Measurements from ENCODE around the gene RNF115.
"Not testable (repeated sequence)": the region's sequence is repeated elsewhere in the genome, so short reads cannot be mapped to it uniquely, and the experiment has no call there.

The RNF115 gene

GRCh38 chr1:145747398-145748247 is 76.3 kb downstream of the RNF115 start:
- DNase-seq: no peak

GRCh38 chr1:145740269-145740668 is 83.6 kb downstream of the RNF115 start:
- no peak for DNase-seq

GRCh38 chr1:145736191-145736590 is 87.7 kb downstream of the RNF115 start:
- no peak for DNase-seq

DNA sequence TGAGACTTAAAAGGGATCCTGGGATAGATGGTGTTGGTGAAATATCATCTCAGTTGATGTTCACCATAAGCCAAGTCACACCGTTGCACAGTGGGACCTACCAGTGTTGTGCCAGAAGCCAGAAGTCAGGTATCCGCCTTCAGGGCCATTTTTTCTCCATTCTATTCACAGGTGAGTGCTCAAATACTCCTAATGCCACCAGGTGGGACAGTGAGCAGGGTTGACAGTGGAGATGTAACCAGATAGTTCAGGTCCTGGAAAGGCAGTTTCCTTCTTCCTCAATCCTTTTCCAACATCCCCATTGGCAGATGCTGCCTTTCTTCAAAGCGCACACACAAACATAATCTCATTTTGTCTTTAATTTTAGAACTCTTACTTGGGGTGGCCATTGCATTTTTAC is 93.0 kb downstream of the RNF115 start:
- DNase-seq: no peak

- no peak for DNase-seq
Observed at GRCh38 chr1:145730467-145730866, 93.4 kb downstream of the RNF115 start.

DNA sequence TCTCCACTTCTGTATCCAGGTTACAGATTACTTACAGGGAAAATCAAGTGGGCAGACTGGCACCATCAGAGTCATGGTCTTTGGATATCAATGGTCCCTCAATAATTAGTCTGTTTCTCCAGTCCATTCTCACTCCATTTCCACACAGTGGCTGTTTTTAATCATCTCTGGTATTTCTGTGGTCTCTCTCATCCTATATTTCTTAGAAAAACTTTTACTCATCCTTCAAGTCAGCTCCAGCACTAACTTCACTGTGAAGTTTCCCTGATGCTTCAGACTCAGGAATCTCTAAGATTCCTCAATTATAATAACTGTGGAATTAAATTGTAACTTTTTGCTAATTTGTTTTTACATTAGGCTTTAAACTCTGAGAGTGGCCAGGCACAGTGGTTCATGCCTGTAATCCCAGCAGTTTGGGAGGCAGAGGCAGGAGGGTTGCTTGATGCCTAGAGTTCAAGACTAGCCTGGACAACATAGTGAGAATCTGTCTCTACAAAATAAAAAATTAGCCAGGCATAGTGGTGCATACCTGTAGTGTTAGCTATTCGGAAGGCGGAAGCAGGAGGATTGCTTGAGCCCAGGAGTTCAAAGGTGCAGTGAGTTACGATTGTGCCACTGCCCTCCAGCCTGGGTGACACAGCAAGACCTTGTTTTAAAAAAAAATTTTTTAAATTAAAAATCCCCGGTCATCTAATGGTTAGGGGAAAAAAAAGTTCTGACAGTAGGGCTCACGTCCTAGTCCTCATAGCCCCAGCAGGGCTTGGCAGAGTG is 94.0 kb downstream of the RNF115 start:
- no peak for DNase-seq

- DNase-seq: no peak
Observed at GRCh38 chr1:145729196-145729595, 94.7 kb downstream of the RNF115 start.

GRCh38 chr1:145726193-145726592 is 97.7 kb downstream of the RNF115 start:
- DNase-seq: not testable (repeated sequence)

DNA sequence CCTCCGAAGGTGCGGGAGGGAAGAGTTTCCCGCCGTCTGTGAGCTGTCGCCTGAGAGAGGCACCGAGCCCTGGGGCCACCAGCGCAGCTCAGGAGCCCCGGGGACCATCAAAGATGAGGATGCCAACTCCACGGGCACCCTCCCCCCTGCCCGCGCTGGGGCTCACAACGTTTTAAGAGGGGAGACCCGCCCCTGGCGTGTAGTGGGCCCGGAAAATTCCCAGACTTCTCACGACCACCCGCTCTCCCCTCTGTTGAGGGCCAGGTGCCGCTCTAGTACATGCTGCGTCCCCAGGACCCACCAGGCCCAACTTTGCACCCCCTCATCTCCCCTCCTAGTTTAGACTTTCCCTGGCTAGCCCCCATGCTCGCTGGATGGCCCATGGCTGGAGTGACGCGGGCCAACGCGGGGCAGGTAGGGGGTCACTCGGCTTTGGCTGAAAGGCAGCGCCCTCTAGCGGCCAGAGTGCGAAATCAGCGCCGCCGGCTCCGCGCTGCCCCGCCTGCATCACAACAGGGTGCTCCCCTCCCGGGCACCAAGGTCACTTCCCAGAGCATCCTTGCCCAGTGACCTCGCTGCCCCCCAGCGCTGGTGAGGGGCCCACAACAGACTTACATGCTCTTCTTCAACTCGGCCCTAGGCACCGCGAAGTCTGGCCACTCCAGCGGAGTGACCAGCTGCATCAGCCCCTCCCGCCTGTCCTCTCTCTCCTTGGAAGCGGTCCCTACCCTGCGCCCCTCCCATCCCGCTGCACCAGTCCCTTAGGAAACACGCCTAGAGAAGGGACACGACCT is 102.8 kb downstream of the RNF115 start:
- DNase-seq: peak in 50 of 56 donors; percentile 3 to 80 (median 36)

GRCh38 chr1:145720556-145720877 is 103.4 kb downstream of the RNF115 start:
- DNase-seq: no peak

- no peak for DNase-seq
Observed at GRCh38 chr1:145719230-145720079, 104.4 kb downstream of the RNF115 start, which contains the start of gene CD160. TSS of gene CD160 (plus strand) at chr1:145719499. CDS start at chr1:145728328, 8,829 bp downstream.

DNA sequence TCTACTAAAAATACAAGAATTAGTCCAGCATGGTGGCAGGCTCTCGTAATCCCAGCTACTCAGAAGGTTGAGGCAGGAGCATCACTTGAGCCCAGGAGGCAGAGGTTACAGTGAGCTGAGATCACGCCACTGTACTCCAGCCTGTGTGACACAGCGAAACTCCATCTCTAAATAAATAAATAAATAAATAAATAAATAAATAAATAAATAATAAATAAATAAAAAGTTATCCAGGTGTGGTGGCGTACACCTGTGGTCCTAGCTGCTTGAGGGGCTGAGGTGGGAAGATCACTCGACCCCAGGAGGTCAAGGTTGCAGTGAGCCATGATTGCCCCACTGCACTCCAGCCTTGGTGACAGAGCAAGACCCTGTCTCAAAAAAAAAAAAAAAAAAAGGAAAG is 105.4 kb downstream of the RNF115 start:
- not testable (repeated sequence) for DNase-seq

- no peak for DNase-seq
Observed at GRCh38 chr1:145717833-145718232, 106.1 kb downstream of the RNF115 start.

DNA sequence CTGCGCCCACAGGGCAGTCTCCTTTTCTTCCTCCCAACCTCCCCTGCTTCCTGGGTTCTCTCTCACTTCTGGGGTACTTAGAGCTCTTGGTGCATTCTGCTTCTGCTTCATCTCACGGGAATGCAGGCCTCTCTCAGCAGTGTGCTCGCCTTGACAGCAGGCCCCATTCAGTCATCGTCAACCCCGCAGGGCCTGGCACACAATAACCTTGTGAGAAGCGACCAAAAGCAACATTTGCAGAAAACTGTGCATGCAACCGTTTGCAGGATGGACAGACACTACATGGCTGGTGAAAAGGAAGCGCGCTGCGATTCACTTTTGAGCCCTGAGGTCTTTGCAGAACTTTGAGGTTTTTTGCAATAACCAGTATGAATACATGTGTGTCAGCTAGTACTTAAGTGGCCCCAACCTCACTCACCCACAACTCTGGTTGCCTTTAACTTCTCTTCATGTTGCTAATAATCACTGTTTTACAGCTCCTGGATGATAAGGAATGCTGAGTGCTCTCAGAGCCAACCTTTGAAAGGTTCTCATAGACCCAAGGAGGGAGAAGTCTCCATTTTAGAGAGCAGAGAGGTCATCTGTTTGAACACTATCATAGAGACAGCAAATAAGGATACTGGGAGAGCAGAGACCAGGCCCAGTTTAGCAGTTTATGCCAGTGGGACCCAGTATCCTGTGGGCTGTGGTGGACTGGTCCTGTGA is 107.1 kb downstream of the RNF115 start:
- no peak for DNase-seq

DNA sequence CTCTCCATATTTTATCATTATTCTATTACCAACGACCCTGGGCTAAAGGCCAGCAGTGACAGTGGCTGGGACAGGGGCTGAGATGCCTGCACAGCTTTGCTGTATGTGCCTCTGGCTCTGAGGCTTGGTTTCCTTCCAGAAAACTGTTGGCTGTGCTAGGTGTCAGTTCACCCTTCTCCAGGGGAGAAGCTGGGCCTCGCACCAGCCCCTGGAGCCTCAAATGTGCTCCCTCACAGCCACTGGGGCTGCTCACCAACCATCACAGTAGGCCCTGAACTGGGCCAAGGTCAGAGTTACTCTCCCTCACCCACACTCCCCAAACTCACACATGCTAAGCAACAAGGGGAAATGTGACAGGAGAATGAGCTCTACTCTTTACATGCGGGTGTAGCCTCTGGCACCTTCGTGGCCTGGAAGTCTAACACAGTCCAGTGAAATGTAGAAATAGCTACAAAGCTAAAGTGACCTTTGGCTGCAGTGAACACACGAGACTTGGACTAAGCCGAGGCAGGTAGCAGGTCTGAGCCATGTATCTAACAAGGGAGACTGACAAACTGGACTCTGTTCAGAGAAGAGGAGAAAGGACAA is 109.3 kb downstream of the RNF115 start:
- no peak for DNase-seq

- no peak for DNase-seq
Observed at GRCh38 chr1:145711213-145711651, 112.7 kb downstream of the RNF115 start.

- DNase-seq: no peak
Observed at GRCh38 chr1:145710291-145711027, 113.4 kb downstream of the RNF115 start.

DNA sequence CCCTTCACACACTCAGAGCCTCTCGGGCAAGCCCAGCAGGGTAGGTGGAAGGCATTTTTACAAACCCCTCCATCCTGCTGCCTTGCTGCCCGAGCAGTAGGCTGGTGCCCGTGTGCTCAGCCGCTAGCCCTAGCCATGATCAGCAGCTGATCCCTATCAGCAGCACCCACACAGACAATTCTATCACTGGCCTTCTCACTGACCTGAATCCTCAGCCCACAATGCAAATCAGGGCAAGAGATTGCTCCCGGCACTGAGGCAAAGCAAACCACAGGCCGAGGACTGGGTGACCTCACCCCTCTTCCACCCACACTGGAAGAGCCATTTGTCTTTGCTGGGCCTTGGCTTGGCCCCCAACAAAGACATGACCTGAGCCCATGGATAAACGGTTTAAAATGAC is 115.8 kb downstream of the RNF115 start:
- DNase-seq: no peak

Measured in nucleus accumbens (tissue), 56 donors.